CD4-positive, alpha-beta T cell treated with Interleukin-10 for 1 hour (primary cell): ENCODE data around the gene SERF1B.
"Not testable (repeated sequence)": the region's sequence is repeated elsewhere in the genome, so short reads cannot be mapped to it uniquely, and the experiment has no call there.

Experiments used
- DNase-seq: peaks from one replicate; pipeline ENCODE4 v3.0.0-alpha.2; 2020

The SERF1B gene

DNA sequence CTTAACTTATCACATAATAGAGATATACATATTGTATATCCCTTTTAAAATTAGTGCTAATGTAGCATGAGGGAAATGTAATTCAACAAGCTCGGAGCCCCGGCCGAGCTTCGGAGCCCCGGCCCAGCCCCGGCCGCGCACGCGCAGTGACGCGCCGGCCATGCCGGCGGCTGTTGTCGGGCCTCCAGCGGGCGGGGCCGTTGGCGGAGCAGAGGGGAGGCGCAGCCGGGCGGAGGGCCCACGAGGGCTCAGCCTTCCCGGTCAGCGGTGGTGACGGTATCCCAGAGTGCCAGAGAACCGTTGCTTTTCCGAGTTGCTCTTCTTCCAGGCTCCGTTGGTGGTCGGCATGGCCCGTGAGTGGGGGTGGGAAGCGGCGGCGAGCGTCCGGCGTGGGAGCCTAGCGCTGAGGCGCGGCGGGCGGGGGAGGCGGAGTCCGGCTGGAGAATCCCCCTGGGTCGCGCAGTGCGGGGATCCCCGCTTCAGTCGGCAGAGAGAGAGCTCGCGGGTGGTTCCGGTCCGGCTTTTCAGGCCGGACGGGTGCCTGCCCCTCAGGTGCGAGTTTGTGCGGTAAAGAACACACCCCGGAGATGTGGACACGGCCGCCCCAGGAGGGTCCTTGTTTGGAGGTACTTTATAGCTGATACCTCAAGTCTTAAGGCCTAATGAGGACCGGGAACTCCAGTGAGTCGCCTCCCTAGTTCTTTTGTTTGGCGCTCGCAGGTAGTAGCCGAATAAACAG is at the start of gene SERF1B:
Gene SERF1B (plus strand): TSS at position 146 of the 739 bp plus-strand sequence. CDS start 201 bp downstream, at position 347.
- not testable (repeated sequence) for DNase-seq

DNA sequence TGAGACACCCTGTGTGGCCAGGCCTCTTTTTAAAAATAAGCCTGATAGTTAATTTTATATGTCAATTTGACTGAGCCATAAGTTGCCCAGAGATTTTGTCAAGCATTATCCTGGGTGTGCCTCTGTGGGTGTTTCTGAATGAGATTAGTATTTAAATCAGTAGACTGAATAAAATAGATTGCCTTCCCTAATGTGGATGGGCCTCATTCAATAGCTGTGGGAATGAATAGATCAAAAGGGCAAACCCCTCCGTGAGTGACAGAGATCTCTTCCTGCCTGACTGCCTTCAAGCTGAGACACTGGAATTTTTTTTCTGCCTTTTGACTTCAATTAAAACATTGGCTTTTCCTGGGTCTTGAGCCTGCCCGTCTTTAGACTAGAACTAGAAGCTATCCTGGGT is 33.3 kb upstream of the SERF1B start:
- DNase-seq: not testable (repeated sequence)

DNA sequence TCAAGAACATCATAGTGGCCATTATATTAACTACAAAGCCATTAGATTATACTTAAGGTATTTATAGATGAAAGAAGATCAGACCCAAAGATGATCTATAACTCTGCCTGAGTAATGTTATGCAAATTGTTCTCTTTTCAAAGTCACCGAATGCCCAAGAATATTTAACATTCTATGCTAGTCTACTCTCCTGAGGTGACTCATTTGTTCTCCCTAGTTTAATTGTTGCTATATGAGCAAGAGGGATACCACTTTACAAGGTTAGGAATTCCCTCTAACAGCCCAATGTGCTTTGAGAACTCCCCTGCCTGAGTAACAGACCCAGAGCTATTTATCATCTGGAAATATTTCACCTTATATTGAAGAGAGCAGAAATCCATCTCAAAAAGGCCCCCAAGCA is 29.5 kb upstream of the SERF1B start:
- DNase-seq: not testable (repeated sequence)

DNA sequence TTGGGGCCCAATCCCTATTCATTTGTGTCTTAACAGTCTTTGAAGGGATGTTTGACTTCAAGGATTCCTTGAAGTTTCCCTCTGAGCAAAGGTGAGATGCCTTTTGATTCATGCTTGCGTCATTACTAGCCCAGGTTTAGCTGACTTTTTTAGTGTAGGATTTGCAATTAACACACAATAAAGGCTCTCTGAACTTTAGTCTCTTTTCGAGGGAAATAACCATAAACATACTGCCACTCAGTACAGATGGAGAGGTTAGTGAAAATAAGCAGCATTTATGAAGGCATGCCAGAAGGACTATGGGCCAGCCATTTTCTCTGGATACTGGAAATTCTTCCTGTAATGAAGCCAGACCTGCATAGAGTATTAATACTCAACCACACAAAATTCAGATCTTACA is 4.4 kb upstream of the SERF1B start:
- DNase-seq: not testable (repeated sequence)

DNA sequence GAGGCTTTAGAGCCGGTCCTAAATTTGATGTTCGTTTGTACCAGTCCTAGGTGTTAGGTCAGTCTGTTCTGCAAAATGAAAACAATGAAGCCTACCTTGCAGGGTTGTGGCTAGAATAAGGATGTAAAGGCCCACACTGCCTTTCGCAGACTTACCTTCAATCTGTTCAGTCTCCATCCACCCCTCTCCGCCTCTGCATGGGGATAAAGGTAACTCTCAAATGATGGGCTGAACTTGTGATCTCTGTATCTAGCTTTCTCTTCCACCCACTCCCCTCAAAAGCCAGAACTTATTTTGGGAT is 744 bp downstream of the SERF1B start:
- not testable (repeated sequence) for DNase-seq

DNA sequence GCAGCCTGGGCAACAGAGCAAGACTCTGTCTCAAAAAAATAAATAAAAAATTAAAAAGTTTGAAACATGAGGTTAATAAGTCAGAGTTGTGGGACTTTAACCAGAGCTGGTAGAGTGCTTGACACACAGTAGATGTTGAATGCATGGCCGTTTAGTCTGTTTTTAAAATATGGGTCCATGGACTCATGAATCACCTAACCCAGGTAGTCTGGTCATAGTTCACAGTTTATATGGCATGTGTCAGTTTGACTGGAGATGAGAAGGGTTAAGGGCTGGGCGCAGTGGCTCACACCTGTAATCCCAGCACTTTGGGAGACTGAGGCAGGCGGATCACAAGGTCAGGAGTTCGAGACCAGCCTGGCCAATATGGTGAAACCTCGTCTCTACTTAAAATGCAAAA is 6.2 kb downstream of the SERF1B start:
- not testable (repeated sequence) for DNase-seq

DNA sequence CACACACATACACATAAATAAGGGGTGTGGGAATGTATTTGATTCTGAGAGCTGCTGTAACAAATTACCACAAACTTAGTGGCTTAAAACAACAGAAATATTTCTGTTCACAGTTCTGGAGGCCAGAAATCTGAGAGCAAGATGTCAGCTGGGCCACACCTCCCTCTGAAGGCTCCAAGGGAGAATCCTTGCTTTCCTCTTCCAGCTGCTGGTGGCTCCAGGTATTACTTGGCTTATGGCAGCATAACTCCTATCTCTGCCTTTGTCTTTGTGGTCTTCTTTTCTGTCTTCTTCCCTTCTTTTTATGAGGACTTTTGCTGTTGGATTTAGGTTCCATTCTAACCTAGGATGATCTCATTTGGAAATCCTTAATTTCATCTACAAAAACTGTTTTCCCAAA is 16.4 kb downstream of the SERF1B start:
- not testable (repeated sequence) for DNase-seq

DNA sequence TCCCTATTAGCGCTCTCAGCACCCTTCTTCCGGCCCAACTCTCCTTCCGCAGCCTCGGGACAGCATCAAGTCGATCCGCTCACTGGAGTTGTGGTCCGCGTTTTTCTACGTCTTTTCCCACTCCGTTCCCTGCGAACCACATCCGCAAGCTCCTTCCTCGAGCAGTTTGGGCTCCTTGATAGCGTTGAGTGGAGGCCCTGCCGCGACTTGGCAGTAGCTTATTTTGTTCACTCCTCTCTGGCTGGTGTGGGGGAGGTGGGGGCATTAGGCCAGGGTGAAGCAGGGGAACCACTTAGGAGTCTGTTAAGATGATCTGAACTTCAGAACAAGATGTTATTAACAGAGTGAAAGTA is 24.7 kb downstream of the SERF1B start:
- DNase-seq: not testable (repeated sequence)

DNA sequence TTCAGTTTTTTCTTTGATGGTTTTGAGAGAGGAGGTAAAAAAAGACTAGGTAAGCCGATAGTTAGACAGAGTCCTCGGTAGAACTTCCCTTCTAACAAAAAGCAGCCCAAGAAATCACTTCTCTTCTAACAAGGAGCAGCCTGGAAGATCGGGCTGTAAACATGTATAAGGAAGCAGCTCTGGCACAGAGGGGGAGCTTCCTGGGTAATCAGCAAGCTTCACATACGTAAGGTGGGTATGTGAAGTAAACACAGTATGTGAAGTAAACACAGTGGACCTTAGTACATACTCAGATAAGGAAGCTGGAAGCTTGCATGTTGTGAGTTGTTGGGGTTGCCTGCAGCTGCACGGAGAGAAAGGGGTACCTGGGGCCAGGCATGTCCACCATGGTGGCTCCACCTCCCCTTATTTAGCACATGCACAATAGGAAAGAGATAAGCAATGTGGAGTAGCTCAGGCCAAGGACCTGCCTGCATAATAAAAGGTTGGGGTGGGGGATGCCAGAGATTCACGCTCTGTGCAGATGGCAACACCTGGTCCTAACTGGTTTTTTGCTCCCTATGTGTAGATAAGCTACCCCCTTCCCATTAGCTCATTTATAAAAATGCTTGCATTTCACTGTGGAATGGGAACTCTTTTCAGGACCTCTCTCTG is 31.4 kb downstream of the SERF1B start:
- DNase-seq: not testable (repeated sequence)

DNA sequence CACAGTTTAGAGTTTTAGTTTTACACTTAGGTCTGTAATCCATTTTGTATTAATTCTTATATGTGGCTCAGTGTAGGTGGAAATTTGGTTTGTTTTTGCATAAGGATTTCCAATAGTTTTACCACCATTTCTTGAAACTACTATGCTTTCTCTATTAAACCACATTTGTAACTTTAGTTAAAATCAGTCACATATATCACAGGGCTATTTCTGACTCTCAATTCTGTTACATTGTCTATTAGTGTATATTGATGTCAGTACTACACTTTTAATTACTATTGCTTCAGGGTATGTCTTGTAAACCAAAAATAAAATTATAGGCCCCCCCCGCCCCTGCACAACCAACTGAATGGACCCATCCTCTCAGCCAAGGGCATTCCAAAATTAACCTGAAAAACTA is 32.1 kb downstream of the SERF1B start:
- DNase-seq: not testable (repeated sequence)

DNA sequence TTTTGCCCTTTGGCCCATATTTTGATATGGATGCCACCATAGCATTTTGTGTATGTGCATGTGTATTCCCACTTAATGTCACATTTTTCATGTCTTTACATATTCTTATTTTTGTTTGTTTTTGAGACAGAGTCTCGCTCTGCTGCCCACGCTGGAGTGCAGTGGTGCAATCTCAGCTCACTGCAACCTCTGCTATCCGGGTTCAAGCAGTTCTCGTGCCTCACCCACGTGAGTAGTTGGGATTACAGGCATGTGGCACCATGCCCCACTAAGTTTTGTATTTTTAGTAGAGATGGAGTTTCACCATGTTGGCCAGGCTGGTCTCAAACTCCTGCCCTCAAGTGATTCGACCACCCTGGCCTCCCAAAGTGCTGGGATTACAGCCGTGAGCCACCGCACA is 52.6 kb downstream of the SERF1B start:
- DNase-seq: not testable (repeated sequence)

DNA sequence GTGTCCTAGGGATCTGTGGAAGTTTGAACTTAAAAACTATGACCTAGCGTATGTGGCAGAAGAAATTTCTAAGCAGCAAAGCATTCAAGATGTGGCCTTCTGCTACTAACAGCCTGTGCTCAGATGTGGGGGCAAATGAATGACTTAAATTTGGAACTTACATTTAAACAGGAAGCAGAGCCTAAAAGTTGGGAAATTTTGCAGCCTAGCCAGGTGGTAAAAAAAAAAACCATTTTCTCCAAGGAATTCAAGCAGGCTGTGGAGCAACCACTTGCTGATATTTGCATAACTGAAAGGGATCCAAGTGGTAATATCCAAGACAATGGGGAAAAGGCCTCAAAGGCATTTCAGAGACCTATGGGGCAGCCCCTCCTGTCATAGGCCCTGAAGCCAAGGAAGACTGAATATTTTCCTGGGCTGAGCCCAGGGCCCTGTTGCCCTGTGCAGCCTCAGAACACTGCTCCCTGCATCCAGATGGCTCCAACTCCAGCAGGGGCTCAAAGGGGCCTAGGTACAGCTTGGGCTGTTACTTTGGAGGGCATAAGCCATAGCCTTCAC is 63.9 kb downstream of the SERF1B start:
- not testable (repeated sequence) for DNase-seq

DNA sequence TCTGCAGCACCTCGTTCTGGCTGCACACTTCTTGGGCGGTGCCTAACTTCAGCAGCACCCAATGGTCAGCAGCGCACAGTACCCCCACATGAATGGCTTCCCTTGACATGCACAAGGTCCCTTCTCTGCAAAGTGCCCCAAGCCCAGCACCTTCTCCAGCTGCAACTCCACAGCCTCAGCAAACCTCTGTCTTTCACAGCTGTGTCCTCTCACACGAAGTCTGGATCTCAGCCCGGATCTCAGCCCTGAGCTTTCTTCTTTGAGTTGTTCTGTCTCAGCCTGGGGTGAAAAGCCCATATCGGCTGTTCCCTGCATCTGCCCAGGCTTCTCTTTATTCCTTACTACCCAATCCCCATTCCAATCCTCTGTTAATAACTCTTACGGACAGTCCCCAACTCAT is 66.7 kb downstream of the SERF1B start:
- DNase-seq: not testable (repeated sequence)
